COLO668 (cell line): ENCODE data around the gene ZNF358.

Experiments
- DNase-seq: peaks from one replicate; lab custom pipeline; 2025; ENCODE audit not compliant: unreplicated experiment; lab: John Stamatoyannopoulos, UW

Gene ZNF358

GRCh38 chr19:7488736-7489353 lies 27.1 kb upstream of the ZNF358 start, which contains the start of gene PEX11G:
Gene PEX11G, minus strand, starts transcription at chr19:7489035. Its CDS starts 25 bp downstream, at chr19:7489010.
- peak; percentile 92 for DNase-seq

- no peak for DNase-seq
These were observed 26.3 kb upstream of the ZNF358 start for GRCh38 chr19:7489609-7490044.

- DNase-seq, result no peak
These were observed 23.8 kb upstream of the ZNF358 start for GRCh38 chr19:7492142-7492541.

GRCh38 chr19:7492558-7492957 lies 23.3 kb upstream of the ZNF358 start:
- DNase-seq, result no peak

GRCh38 chr19:7494416-7495098 lies 21.3 kb upstream of the ZNF358 start:
- DNase-seq, result no peak

GRCh38 chr19:7497292-7497691 lies 18.6 kb upstream of the ZNF358 start:
- DNase-seq, result no peak

GRCh38 chr19:7500811-7501450 lies 15.0 kb upstream of the ZNF358 start:
- DNase-seq, result peak; percentile 93

- no peak for DNase-seq
These were observed 13.4 kb upstream of the ZNF358 start for GRCh38 chr19:7502552-7502951.

- DNase-seq, result no peak
These were observed 11.2 kb upstream of the ZNF358 start for GRCh38 chr19:7504684-7505083.

- DNase-seq, result peak; percentile 83
These were observed 10.6 kb upstream of the ZNF358 start for GRCh38 chr19:7505288-7505681.

- peak; percentile 79 for DNase-seq
These were observed 10.1 kb upstream of the ZNF358 start for GRCh38 chr19:7505682-7506384.

GRCh38 chr19:7506385-7507328 lies 9.2 kb upstream of the ZNF358 start:
- peak; percentile 83 for DNase-seq

- peak; percentile 50 for DNase-seq
These were observed 8.0 kb upstream of the ZNF358 start for GRCh38 chr19:7507884-7508283.

- no peak for DNase-seq
These were observed 6.3 kb upstream of the ZNF358 start for GRCh38 chr19:7509625-7510024.

- DNase-seq, result no peak
These were observed 3.5 kb upstream of the ZNF358 start for GRCh38 chr19:7512400-7512851.

- no peak for DNase-seq
These were observed 1.9 kb upstream of the ZNF358 start for GRCh38 chr19:7513809-7514642.

- DNase-seq, result no peak
These were observed 726 bp upstream of the ZNF358 start for GRCh38 chr19:7515110-7515644.

GRCh38 chr19:7516333-7516732 lies 430 bp downstream of the ZNF358 start:
- DNase-seq, result no peak

- no peak for DNase-seq
These were observed 975 bp downstream of the ZNF358 start for GRCh38 chr19:7516878-7517277.
